ENCODE measurements around the gene CNTN2.

Gene CNTN2

DNA sequence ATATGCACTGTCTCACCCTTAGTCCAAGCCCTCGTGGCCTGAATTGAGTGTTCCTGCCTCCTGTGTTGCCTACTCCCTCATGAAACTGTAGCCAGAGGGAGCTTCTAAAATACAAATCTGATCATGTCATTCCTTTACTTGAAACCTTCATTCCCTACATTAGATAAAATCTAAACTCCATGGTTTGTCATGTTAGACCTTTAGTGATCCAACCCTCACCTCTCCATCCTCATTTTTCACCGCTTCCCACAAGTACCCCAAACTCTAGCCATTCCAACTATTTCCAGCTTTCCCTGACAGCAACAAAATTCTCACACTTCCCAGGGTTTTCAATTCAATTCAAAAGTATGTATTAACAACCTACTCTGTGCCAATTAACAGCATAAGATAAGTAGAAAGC is 18.3 kb upstream of the CNTN2 start:
- ATAC-seq (ENCODE audit: insufficient read depth, low read depth): no peak

DNA sequence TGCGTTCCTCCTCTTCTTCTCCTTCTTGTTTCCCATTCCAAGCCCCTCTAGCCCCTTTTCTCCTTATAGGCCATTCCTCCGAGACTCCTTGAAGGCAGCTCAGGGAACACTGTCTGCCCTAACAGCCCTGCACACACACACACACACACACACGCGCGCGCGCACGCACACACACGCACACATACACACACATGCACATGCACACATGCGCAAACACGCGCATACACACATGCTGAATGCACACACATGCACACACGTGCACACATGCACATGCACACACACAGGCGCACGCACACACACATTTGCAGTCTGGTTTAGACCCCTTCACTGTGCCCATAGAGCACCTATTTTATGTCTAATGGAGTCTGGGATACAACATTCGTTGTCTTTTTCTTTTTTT is 17.8 kb upstream of the CNTN2 start:
- Histone ChIP-seq H3K27ac (ENCODE audit: low read length) (no peak overlapping the region), H3K4me2 (ENCODE audit: insufficient read depth, low read length) (no peak overlapping the region), H3K9ac (ENCODE audit: low read depth, low read length) (no peak overlapping the region), H3K27me3 (ENCODE audit: insufficient read depth, low read length, poor library complexity) (peaks cover 23% of the 10 kb centered on the region), H3K36me3 (ENCODE audit: insufficient read depth, low read length) (no peaks in the 10 kb centered on the region), H4K20me1 (ENCODE audit: insufficient read depth, low read length) (no peaks in the 10 kb centered on the region; the same call in 1 of the 2 replicates), H3K9me3 (ENCODE audit: insufficient read depth, low read length, severe bottlenecking) (no peaks in the 10 kb centered on the region), H3K4me1 (ENCODE audit: insufficient read depth, low read length) (no peaks in the 10 kb centered on the region), H2AFZ (ENCODE audit: low read depth, low read length) (no peak overlapping the region), H3K79me2 (ENCODE audit: insufficient read depth, low read length) (no peaks in the 10 kb centered on the region), H3K4me3 (ENCODE audit: low read depth in 1 of 2, low read length in 2 of 2) (no peak overlapping the region)
- TF ChIP-seq, protein P1, sequence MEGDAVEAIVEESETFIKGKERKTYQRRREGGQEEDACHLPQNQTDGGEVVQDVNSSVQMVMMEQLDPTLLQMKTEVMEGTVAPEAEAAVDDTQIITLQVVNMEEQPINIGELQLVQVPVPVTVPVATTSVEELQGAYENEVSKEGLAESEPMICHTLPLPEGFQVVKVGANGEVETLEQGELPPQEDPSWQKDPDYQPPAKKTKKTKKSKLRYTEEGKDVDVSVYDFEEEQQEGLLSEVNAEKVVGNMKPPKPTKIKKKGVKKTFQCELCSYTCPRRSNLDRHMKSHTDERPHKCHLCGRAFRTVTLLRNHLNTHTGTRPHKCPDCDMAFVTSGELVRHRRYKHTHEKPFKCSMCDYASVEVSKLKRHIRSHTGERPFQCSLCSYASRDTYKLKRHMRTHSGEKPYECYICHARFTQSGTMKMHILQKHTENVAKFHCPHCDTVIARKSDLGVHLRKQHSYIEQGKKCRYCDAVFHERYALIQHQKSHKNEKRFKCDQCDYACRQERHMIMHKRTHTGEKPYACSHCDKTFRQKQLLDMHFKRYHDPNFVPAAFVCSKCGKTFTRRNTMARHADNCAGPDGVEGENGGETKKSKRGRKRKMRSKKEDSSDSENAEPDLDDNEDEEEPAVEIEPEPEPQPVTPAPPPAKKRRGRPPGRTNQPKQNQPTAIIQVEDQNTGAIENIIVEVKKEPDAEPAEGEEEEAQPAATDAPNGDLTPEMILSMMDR (IDR thresholded peaks at IDR 0.05; ENCODE audit: borderline replicate concordance, extremely low read depth, low read length, poor library complexity, severe bottlenecking): no peak
- no peak for TF ChIP-seq EZH2 (IDR thresholded peaks at IDR 0.05; ENCODE audit: borderline replicate concordance, low read depth, low read length, severe bottlenecking)
- ATAC-seq (ENCODE audit: insufficient read depth, low read depth): no peak
- no peak for DNase-seq

More for the DNA sequence above, 18.3 kb upstream of the CNTN2 start:
- Histone ChIP-seq H2AFZ (ENCODE audit: low read depth, low read length) (no peak overlapping the region), H3K4me2 (ENCODE audit: insufficient read depth, low read length) (no peak overlapping the region), H4K20me1 (ENCODE audit: insufficient read depth, low read length) (no peaks in the 10 kb centered on the region; the same call in 1 of the 2 replicates), H3K4me3 (ENCODE audit: low read depth in 1 of 2, low read length in 2 of 2) (no peak overlapping the region), H3K36me3 (ENCODE audit: insufficient read depth, low read length) (no peaks in the 10 kb centered on the region), H3K9me3 (ENCODE audit: insufficient read depth, low read length, severe bottlenecking) (no peaks in the 10 kb centered on the region), H3K4me1 (ENCODE audit: insufficient read depth, low read length) (no peaks in the 10 kb centered on the region), H3K27ac (ENCODE audit: low read length) (no peak overlapping the region), H3K79me2 (ENCODE audit: insufficient read depth, low read length) (no peaks in the 10 kb centered on the region), H3K27me3 (ENCODE audit: insufficient read depth, low read length, poor library complexity) (peaks cover 23% of the 10 kb centered on the region), H3K9ac (ENCODE audit: low read depth, low read length) (no peak overlapping the region)
- TF ChIP-seq, protein P1 (IDR thresholded peaks at IDR 0.05; ENCODE audit: borderline replicate concordance, extremely low read depth, low read length, poor library complexity, severe bottlenecking): no peak
- TF ChIP-seq EZH2 (IDR thresholded peaks at IDR 0.05; ENCODE audit: borderline replicate concordance, low read depth, low read length, severe bottlenecking): no peak
- DNase-seq: no peak

DNA sequence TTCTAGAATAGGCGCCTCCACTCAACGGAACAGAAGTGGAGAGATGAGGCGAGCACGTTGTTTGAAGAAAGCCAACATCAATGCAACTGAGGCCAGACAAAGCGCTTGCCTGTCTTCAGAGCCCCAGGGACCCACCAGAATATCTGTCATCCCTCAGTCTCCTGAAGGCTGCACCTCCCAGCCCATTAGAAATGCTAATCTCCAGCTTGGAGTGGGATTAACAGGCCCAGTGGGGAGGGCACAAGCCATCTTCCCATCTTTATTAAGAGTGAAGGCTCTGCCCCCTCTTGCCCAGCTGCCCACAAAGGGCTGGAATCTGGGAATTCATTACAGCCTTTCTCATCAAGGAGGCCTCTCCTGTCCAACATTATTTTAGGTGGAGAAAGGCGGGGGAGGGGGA is 16.8 kb upstream of the CNTN2 start:
- H4K20me1 ChIP-seq (ENCODE audit: insufficient read depth, low read length): no peaks in the 10 kb centered on the region; the same call in 1 of the 2 replicates
- TF ChIP-seq, protein P1 (IDR thresholded peaks at IDR 0.05; ENCODE audit: borderline replicate concordance, extremely low read depth, low read length, poor library complexity, severe bottlenecking): no peak
- no peak for TF ChIP-seq EZH2 (IDR thresholded peaks at IDR 0.05; ENCODE audit: borderline replicate concordance, low read depth, low read length, severe bottlenecking)
- H3K4me3 ChIP-seq (ENCODE audit: low read depth in 1 of 2, low read length in 2 of 2): no peak overlapping the region
- no peak overlapping the region for H3K4me2 ChIP-seq (ENCODE audit: insufficient read depth, low read length)
- no peaks in the 10 kb centered on the region for H3K9me3 ChIP-seq (ENCODE audit: insufficient read depth, low read length, severe bottlenecking)
- DNase-seq (no peak), ATAC-seq (ENCODE audit: insufficient read depth, low read depth) (no peak)
- H3K4me1 ChIP-seq (ENCODE audit: insufficient read depth, low read length): no peaks in the 10 kb centered on the region
- no peak overlapping the region for H2AFZ ChIP-seq (ENCODE audit: low read depth, low read length)
- no peaks in the 10 kb centered on the region for H3K36me3 ChIP-seq (ENCODE audit: insufficient read depth, low read length)
- no peak overlapping the region for H3K9ac ChIP-seq (ENCODE audit: low read depth, low read length)
- peaks cover 18% of the 10 kb centered on the region for H3K27me3 ChIP-seq (ENCODE audit: insufficient read depth, low read length, poor library complexity)
- H3K79me2 ChIP-seq (ENCODE audit: insufficient read depth, low read length): no peaks in the 10 kb centered on the region
- H3K27ac ChIP-seq (ENCODE audit: low read length): no peak overlapping the region

DNA sequence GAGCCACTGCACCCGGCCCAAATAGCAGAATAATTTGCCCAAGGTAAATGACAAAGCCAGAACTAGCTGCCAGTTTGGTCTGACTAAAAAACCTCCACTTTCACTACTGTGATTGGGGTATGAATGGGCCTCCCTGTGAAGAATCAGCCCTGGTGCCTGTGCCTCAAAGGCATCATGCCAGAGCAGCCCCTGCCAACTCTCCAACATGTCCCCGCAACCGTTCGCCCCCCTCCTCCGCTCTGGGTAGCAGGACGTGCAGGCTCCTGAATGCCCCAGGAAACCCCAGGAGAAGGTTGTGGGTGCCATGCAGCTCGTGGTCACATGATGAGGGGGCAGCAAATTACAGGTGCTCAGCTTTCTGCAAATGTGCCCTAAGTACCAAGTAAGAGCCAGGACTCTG is 14.6 kb upstream of the CNTN2 start:
- no peak overlapping the region for H2AFZ ChIP-seq (ENCODE audit: low read depth, low read length)
- no peak overlapping the region for H3K27ac ChIP-seq (ENCODE audit: low read length)
- H3K79me2 ChIP-seq (ENCODE audit: insufficient read depth, low read length): no peaks in the 10 kb centered on the region
- TF ChIP-seq, protein P1 (IDR thresholded peaks at IDR 0.05; ENCODE audit: borderline replicate concordance, extremely low read depth, low read length, poor library complexity, severe bottlenecking): no peak
- no peak for TF ChIP-seq EZH2 (IDR thresholded peaks at IDR 0.05; ENCODE audit: borderline replicate concordance, low read depth, low read length, severe bottlenecking)
- no peak overlapping the region for H3K4me3 ChIP-seq (ENCODE audit: low read depth in 1 of 2, low read length in 2 of 2)
- no peaks in the 10 kb centered on the region for H3K4me1 ChIP-seq (ENCODE audit: insufficient read depth, low read length)
- no peak for ATAC-seq (ENCODE audit: insufficient read depth, low read depth)
- peaks cover 11% of the 10 kb centered on the region for H3K27me3 ChIP-seq (ENCODE audit: insufficient read depth, low read length, poor library complexity)
- H3K36me3 ChIP-seq (ENCODE audit: insufficient read depth, low read length): no peaks in the 10 kb centered on the region
- H3K9me3 ChIP-seq (ENCODE audit: insufficient read depth, low read length, severe bottlenecking): no peaks in the 10 kb centered on the region
- H3K4me2 ChIP-seq (ENCODE audit: insufficient read depth, low read length): no peak overlapping the region
- H3K9ac ChIP-seq (ENCODE audit: low read depth, low read length): no peak overlapping the region
- no peaks in the 10 kb centered on the region; the same call in 1 of the 2 replicates for H4K20me1 ChIP-seq (ENCODE audit: insufficient read depth, low read length)
- DNase-seq: no peak
